Vagina (tissue), 2 donors: ENCODE data around the gene SEC22C. TPM values are rescaled to one million over a fixed set of nuclear protein-coding genes. Genes with fewer than 3 reads are reported as not detected.

Source experiments
- DNase-seq, 2 donors: peaks; one replicate each; pipeline ENCODE4 v3.0.0-alpha.2; 2017; ENCODE audit errors: extremely low spot score in 2 of 2
- H3K27ac ChIP-seq: fragments of 200-600 bp; sonication (generic); one replicate; pipeline ENCODE4 v1.5.1; 2019
- H3K27me3 ChIP-seq: fragments of 200-600 bp; sonication (generic); one replicate; pipeline ENCODE4 v1.5.1; 2019
- H3K36me3 ChIP-seq, 2 donors: fragments of 200-600 bp; sonication (generic); one replicate each; pipeline ENCODE4 v1.5.1; 2017 to 2019
- H3K4me1 ChIP-seq: fragments of 200-600 bp; sonication (generic); one replicate; pipeline ENCODE4 v1.5.1; 2019
- H3K4me3 ChIP-seq, 2 donors: fragments of 200-600 bp; sonication (generic); 1 replicate in 1 of 2; 2 replicates in 1 of 2; pipeline ENCODE4 v1.5.1; 2016 to 2019
- H3K9me3 ChIP-seq: fragments of 200-600 bp; sonication (generic); one replicate; pipeline ENCODE4 v1.5.1; 2019
- CTCF ChIP-seq, 3 experiments: fragments of 450-650 bp in 2 of 3; fragments of 200-600 bp in 1 of 3; sonication (generic) in 1 of 3; IDR thresholded peaks; one replicate each; pipeline ENCODE4 v1.5.1; 2017 to 2019; ENCODE audit warnings: antibody characterized with exemption in 3 of 3, mild to moderate bottlenecking in 2 of 3, moderate library complexity in 2 of 3
- POLR2A ChIP-seq, 2 donors: fragments of 450-650 bp; IDR thresholded peaks; one replicate each; pipeline ENCODE4 v1.6.1; 2017; ENCODE audit warnings: antibody characterized with exemption in 2 of 2, mild to moderate bottlenecking in 2 of 2, moderate library complexity in 2 of 2
- POLR2AphosphoS5 ChIP-seq, 2 donors: sonication (generic); formaldehyde crosslinking; IDR thresholded peaks; one replicate each; pipeline ENCODE4 v1.9.0; 2017; ENCODE audit warnings: antibody characterized with exemption in 2 of 2, mild to moderate bottlenecking in 2 of 2, low read depth in 1 of 2; ENCODE audit not compliant: insufficient read depth in 1 of 2
- intact Hi-C: fragments of 100-400 bp; cut with DNase I; formaldehyde crosslinking; loops from one replicate; pipeline ENCODE4 v1.15.1; 2023
- total RNA-seq: library from RNA; depleted of rRNA; stranded (reverse); fragments of >200 nt; gene quantifications from one replicate; pipeline ENCODE4 v1.2.3, GENCODE V29; 2016

Gene SEC22C
- total RNA-seq, 1 donor from 2014 or later: 27.5 TPM

DNA sequence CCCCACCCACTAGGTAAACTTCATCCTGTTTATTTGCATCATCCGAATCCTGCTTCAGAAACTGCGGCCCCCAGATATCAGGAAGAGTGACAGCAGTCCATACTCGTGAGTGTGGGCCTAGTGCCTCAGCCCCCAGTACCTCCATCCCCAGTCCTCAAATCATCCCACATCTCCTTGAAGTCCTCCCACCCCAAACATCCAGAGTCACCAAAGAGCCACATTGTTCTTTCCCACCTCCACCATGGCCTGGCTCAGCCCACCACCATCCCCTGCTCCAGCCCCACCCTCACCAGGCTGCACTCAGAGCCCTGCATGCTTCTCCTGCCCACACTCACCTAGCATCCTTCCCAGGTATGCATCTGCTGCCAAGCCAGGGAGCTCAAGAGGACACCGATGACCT, 49.5 kb downstream of the SEC22C start:
- H3K9me3 ChIP-seq: no peaks in the 10 kb centered on the region
- no peaks in the 10 kb centered on the region for H3K36me3 ChIP-seq
- no peaks in the 10 kb centered on the region for H3K4me1 ChIP-seq
- H3K27ac ChIP-seq: no peak overlapping the region
- no peaks in the 10 kb centered on the region for H3K27me3 ChIP-seq
- no peak for DNase-seq
- no peak overlapping the region for H3K4me3 ChIP-seq
- TF ChIP-seq POLR2AphosphoS5 (IDR thresholded peaks at IDR 0.05; ENCODE audit: insufficient read depth in 1 of 2, low read depth in 1 of 2) (no peak), CTCF (IDR thresholded peaks at IDR 0.05) (no peak), POLR2A (IDR thresholded peaks at IDR 0.05) (no peak)
- intact Hi-C loops: no loop called here

DNA sequence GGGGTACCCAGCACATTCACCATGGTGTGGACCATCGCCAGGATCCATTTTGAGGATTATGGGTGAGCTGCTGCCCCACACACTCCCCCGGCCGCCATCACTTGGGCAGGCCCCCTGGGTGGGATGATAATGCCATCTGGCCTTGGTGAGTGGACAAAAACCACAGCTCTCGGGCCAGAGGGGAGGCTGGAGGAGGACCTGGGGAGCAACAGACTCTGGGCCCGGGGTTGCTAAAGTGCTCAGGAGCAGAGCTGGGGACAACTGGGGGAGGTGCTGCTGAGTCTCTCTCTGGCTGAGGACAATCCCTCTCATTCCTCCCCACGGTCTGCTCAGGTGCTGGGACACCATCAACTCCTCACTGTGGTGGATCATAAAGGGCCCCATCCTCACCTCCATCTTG, 50.3 kb downstream of the SEC22C start:
- Histone ChIP-seq H3K36me3 (no peaks in the 10 kb centered on the region), H3K27ac (no peak overlapping the region), H3K27me3 (no peaks in the 10 kb centered on the region), H3K4me3 (no peak overlapping the region), H3K9me3 (no peaks in the 10 kb centered on the region), H3K4me1 (no peaks in the 10 kb centered on the region)
- TF ChIP-seq POLR2A (IDR thresholded peaks at IDR 0.05) (no peak), POLR2AphosphoS5 (IDR thresholded peaks at IDR 0.05; ENCODE audit: insufficient read depth in 1 of 2, low read depth in 1 of 2) (no peak), CTCF (IDR thresholded peaks at IDR 0.05) (no peak)
- no peak for DNase-seq
- intact Hi-C loops: no loop called here

GRCh38 chr3:42530073-42530472, 51.7 kb downstream of the SEC22C start:
- intact Hi-C loops: no loop called here
- no peak for DNase-seq
- H3K36me3 ChIP-seq: no peaks in the 10 kb centered on the region
- H3K27ac ChIP-seq: no peak overlapping the region
- no peaks in the 10 kb centered on the region for H3K9me3 ChIP-seq
- H3K4me1 ChIP-seq: no peaks in the 10 kb centered on the region
- no peak for TF ChIP-seq POLR2AphosphoS5 (IDR thresholded peaks at IDR 0.05; ENCODE audit: insufficient read depth in 1 of 2, low read depth in 1 of 2)
- H3K4me3 ChIP-seq: no peak overlapping the region
- H3K27me3 ChIP-seq: no peaks in the 10 kb centered on the region

DNA sequence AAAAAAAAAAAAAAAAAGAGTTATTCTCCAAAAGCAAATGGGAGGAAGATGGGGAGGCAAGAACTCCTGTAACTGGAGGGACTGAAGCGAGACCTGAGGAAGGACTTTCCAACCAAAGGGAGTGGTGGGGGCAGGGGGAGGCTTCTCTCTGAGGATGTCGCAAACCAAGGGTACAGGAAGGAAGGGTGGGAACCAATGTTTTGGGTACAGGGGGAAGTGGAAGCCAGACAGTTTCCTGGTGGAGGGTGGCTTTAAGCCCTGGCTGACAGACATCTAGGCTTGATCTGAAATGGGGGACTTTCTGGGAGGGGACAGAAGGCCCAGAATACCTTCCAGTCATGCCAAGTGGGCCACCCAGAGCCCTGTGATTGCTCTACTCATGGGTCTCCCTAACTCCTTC, 52.3 kb downstream of the SEC22C start:
- H3K9me3 ChIP-seq: no peaks in the 10 kb centered on the region
- intact Hi-C loops: no loop called here
- no peaks in the 10 kb centered on the region for H3K27me3 ChIP-seq
- no peak overlapping the region for H3K4me3 ChIP-seq
- H3K36me3 ChIP-seq: no peaks in the 10 kb centered on the region
- TF ChIP-seq POLR2AphosphoS5 (IDR thresholded peaks at IDR 0.05; ENCODE audit: insufficient read depth in 1 of 2, low read depth in 1 of 2) (no peak), CTCF (IDR thresholded peaks at IDR 0.05) (no peak), POLR2A (IDR thresholded peaks at IDR 0.05) (no peak)
- no peaks in the 10 kb centered on the region for H3K4me1 ChIP-seq
- no peak for DNase-seq
- no peak overlapping the region for H3K27ac ChIP-seq

DNA sequence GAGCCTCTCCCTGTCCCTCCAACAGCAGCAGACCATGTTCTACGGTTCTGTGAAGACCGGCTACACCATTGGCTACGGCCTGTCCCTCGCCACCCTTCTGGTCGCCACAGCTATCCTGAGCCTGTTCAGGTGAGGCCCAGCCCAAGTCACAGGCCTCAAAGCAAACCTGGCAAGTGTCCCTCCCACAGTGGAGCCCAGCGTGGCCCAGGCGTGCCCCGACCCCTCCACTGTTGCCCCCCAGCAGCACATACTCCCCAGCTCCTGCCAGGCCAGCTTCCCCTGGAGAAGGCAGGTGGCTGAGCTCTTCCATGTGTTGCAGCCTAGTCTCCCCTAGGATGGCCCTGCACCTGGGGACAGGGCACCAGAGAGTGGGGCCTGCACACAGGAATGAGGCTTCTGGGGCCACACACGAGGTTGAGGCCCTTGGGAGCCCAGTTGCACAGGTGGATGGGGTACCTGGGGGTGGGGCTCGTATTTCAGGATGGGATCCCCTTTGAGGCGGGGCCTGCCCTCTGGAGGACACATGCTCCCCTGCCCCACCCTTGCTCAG, 54.3 kb downstream of the SEC22C start:
- Histone ChIP-seq H3K4me3 (no peak overlapping the region), H3K4me1 (no peaks in the 10 kb centered on the region), H3K9me3 (no peaks in the 10 kb centered on the region), H3K27ac (no peak overlapping the region), H3K36me3 (no peaks in the 10 kb centered on the region), H3K27me3 (no peaks in the 10 kb centered on the region)
- TF ChIP-seq CTCF (IDR thresholded peaks at IDR 0.05) (no peak), POLR2AphosphoS5 (IDR thresholded peaks at IDR 0.05; ENCODE audit: insufficient read depth in 1 of 2, low read depth in 1 of 2) (no peak), POLR2A (IDR thresholded peaks at IDR 0.05) (no peak)
- intact Hi-C loops: no loop called here
- DNase-seq: no peak
